Gastroesophageal sphincter (tissue), 4 donors: Measurements from ENCODE around the gene GZMM. TPM values are rescaled to one million over a fixed set of nuclear protein-coding genes. Genes with fewer than 3 reads are reported as not detected.
A peak's percentile ranks its signal among the peaks of the same experiment; 100 is the strongest.

Experiments used
- ATAC-seq: fragments of 150-250 bp; one replicate; pipeline ENCODE4 v1.9.1; 2016; ENCODE audit warnings: mild to moderate bottlenecking, moderate library complexity
- H3K27ac ChIP-seq, 4 donors: fragments of 200-600 bp; sonication (generic) in 3 of 4; 1 replicate in 3 of 4; 2 replicates in 1 of 4; pipeline ENCODE4 v1.5.1; 2016 to 2019
- H3K27me3 ChIP-seq: fragments of 200-600 bp; sonication (generic); one replicate; pipeline ENCODE4 v1.5.1; 2019
- H3K36me3 ChIP-seq, 2 donors: fragments of 200-600 bp; sonication (generic); one replicate each; pipeline ENCODE4 v1.5.1; 2019; ENCODE audit warnings: control low read depth in 1 of 2
- H3K4me1 ChIP-seq, 3 donors: fragments of 200-600 bp; sonication (generic); 1 replicate in 2 of 3; 2 replicates in 1 of 3; pipeline ENCODE4 v1.5.1; 2016 to 2019; ENCODE audit warnings: control low read depth in 2 of 3
- H3K4me3 ChIP-seq, 2 donors: fragments of 200-600 bp; sonication (generic); one replicate each; pipeline ENCODE4 v1.5.1; 2019; ENCODE audit warnings: mild to moderate bottlenecking in 1 of 2, moderate library complexity in 1 of 2
- H3K9me3 ChIP-seq, 3 donors: fragments of 200-600 bp; sonication (generic); one replicate each; pipeline ENCODE4 v1.5.1; 2017 to 2019; ENCODE audit warnings: control low read depth in 2 of 3
- CTCF ChIP-seq, 4 experiments: fragments of 200-600 bp in 2 of 4; fragments of 450-650 bp in 2 of 4; sonication (generic) in 1 of 4; IDR thresholded peaks; one replicate each; pipeline ENCODE4 v1.5.1; 2017 to 2019; ENCODE audit warnings: antibody characterized with exemption in 4 of 4, mild to moderate bottlenecking in 2 of 4, moderate library complexity in 2 of 4
- EP300 ChIP-seq: sonication (generic); formaldehyde crosslinking; IDR thresholded peaks from one replicate; pipeline ENCODE4 v1.6.1; 2017; ENCODE audit warnings: antibody characterized with exemption, mild to moderate bottlenecking
- POLR2A ChIP-seq, 2 donors: fragments of 450-650 bp; IDR thresholded peaks; one replicate each; pipeline ENCODE4 v1.6.1; 2017; ENCODE audit warnings: antibody characterized with exemption in 2 of 2, mild to moderate bottlenecking in 2 of 2, moderate library complexity in 1 of 2
- POLR2AphosphoS5 ChIP-seq: sonication (generic); formaldehyde crosslinking; IDR thresholded peaks from one replicate; pipeline ENCODE4 v1.6.1; 2017; ENCODE audit warnings: antibody characterized with exemption
- WGBS, 2 donors: methylation state at CpG; one replicate each; pipeline ENCODE4 v1.1.5; 2018; ENCODE audit warnings: low coverage in 1 of 2; 5-methylcytosine and 5-hydroxymethylcytosine counted together
- total RNA-seq, 4 donors: library from RNA; depleted of rRNA; stranded (reverse); fragments of >200 nt; gene quantifications; one replicate each; pipeline ENCODE4 v1.1.0, GENCODE V29; 2016

GZMM gene
- total RNA-seq, 4 donors from 2014 or later, result 0.62 to 1.8 TPM; not detected in 2

- Histone ChIP-seq H3K27ac (peak overlapping the region in 1 of 4 donors; percentile 10), H3K9me3 (no peaks in the 10 kb centered on the region), H3K27me3 (no peaks in the 10 kb centered on the region), H3K4me3 (no peak overlapping the region), H3K36me3 (no peaks in the 10 kb centered on the region), H3K4me1 (peaks cover 0 to 9% (median 7%) of the 10 kb centered on the region in 3 donors)
- ATAC-seq, result no peak
- WGBS, 2 donors, result 13 to 51% methylated on average over 3 to 10 of the region's 21 CpGs
- TF ChIP-seq POLR2AphosphoS5 (no peak), CTCF (IDR thresholded peaks at IDR 0.05) (no peak), EP300 (no peak), POLR2A (IDR thresholded peaks at IDR 0.05) (no peak)
Observed at GRCh38 chr19:558770-559439, 15.1 kb downstream of the GZMM start.

- no peak for ATAC-seq
- 82% methylated on average over 2 to 4 of the region's 12 CpGs for WGBS, 2 donors
- no peak overlapping the region for H3K27ac ChIP-seq
- no peaks in the 10 kb centered on the region for H3K27me3 ChIP-seq
- no peaks in the 10 kb centered on the region for H3K9me3 ChIP-seq
- H3K4me3 ChIP-seq, result no peak overlapping the region
- H3K4me1 ChIP-seq, result peaks cover 0 to 9% (median 7%) of the 10 kb centered on the region in 3 donors
- H3K36me3 ChIP-seq, result no peaks in the 10 kb centered on the region
- no peak for TF ChIP-seq POLR2AphosphoS5
- TF ChIP-seq EP300, result no peak
- no peak for TF ChIP-seq POLR2A (IDR thresholded peaks at IDR 0.05)
- no peak for TF ChIP-seq CTCF (IDR thresholded peaks at IDR 0.05)
Observed at GRCh38 chr19:560121-560520, 16.3 kb downstream of the GZMM start.

- Histone ChIP-seq H3K4me3 (no peak overlapping the region), H3K27me3 (no peaks in the 10 kb centered on the region), H3K9me3 (no peaks in the 10 kb centered on the region), H3K27ac (peak overlapping the region in 1 of 4 donors; percentile 50), H3K36me3 (no peaks in the 10 kb centered on the region), H3K4me1 (peaks cover 0 to 7% (median 4%) of the 10 kb centered on the region in 3 donors)
- TF ChIP-seq EP300, result no peak
- no peak for TF ChIP-seq CTCF (IDR thresholded peaks at IDR 0.05)
- no peak for TF ChIP-seq POLR2A (IDR thresholded peaks at IDR 0.05)
- peak; percentile 73 for TF ChIP-seq POLR2AphosphoS5
- 27 to 37% methylated on average over 10 to 17 of the region's 19 CpGs for WGBS, 2 donors
- ATAC-seq, result peak; percentile 82
Observed at GRCh38 chr19:566403-566802, 22.6 kb downstream of the GZMM start.

- TF ChIP-seq EP300 (no peak), POLR2A (IDR thresholded peaks at IDR 0.05) (no peak), POLR2AphosphoS5 (no peak), CTCF (IDR thresholded peaks at IDR 0.05) (no peak)
- Histone ChIP-seq H3K27me3 (no peaks in the 10 kb centered on the region), H3K36me3 (no peaks in the 10 kb centered on the region), H3K9me3 (no peaks in the 10 kb centered on the region), H3K4me3 (no peak overlapping the region), H3K4me1 (peaks cover 0 to 12% (median 4%) of the 10 kb centered on the region in 3 donors), H3K27ac (peak overlapping the region in 1 of 4 donors; percentile 50)
- ATAC-seq, result no peak
- 60% methylated on average over 9 of the region's 16 CpGs; no CpG with 5 or more reads in 1 of the 2 donors for WGBS, 2 donors
Observed at GRCh38 chr19:566844-567243, 23.0 kb downstream of the GZMM start.

GRCh38 chr19:567296-567900 lies 23.5 kb downstream of the GZMM start:
- no peaks in the 10 kb centered on the region for H3K9me3 ChIP-seq
- H3K27me3 ChIP-seq, result no peaks in the 10 kb centered on the region
- no peak overlapping the region for H3K27ac ChIP-seq
- 90 to 95% methylated on average over 8 to 14 of the region's 22 CpGs for WGBS, 2 donors
- ATAC-seq, result no peak
- no peak overlapping the region for H3K4me3 ChIP-seq
- H3K36me3 ChIP-seq, result no peaks in the 10 kb centered on the region
- TF ChIP-seq POLR2AphosphoS5 (no peak), EP300 (no peak), POLR2A (IDR thresholded peaks at IDR 0.05) (no peak)
- H3K4me1 ChIP-seq, result peaks cover 0 to 12% (median 4%) of the 10 kb centered on the region in 3 donors
